Astrocyte (in vitro differentiated cells and primary cell): ENCODE measurements around the gene PRELID3B. TPM values are rescaled to one million over a fixed set of nuclear protein-coding genes. Genes with fewer than 3 reads are reported as not detected.

ENCODE experiments used
- DNase-seq: peaks from one replicate; pipeline ENCODE4 v3.0.0-alpha.2; 2010; ENCODE audit warnings: low read depth
- FAIRE-seq: peaks from 2 replicates; lab custom pipeline; 2011; peaks lifted over from hg19 to GRCh38; lab: Jason Lieb, UNC
- H2AFZ ChIP-seq: 2 replicates; pipeline ENCODE4 v1.6.0; 2012; ENCODE audit warnings: low read depth, low read length, inconsistent platforms
- H3K27ac ChIP-seq: 2 replicates; pipeline ENCODE4 v1.5.1; 2011; ENCODE audit warnings: low read depth, low read length, inconsistent platforms
- H3K27me3 ChIP-seq: 2 replicates; pipeline ENCODE4 v1.6.0; 2011; ENCODE audit warnings: low read length, inconsistent platforms; ENCODE audit not compliant: insufficient read depth
- H3K36me3 ChIP-seq: 2 replicates; pipeline ENCODE4 v1.5.1; 2011; ENCODE audit warnings: low read length, inconsistent platforms; ENCODE audit not compliant: insufficient read depth
- H3K4me1 ChIP-seq: 2 replicates; pipeline ENCODE4 v1.5.1; 2011; ENCODE audit warnings: low read length, inconsistent platforms; ENCODE audit not compliant: insufficient read depth
- H3K4me2 ChIP-seq: 2 replicates; pipeline ENCODE4 v1.6.0; 2012; ENCODE audit warnings: low read length, inconsistent platforms
- H3K4me3 ChIP-seq: 2 replicates; pipeline ENCODE4 v1.5.1; 2011; ENCODE audit warnings: low read depth, mild to moderate bottlenecking, low read length, inconsistent platforms; ENCODE audit not compliant: insufficient read depth
- H3K79me2 ChIP-seq: 2 replicates; pipeline ENCODE4 v1.6.0; 2012; ENCODE audit warnings: mild to moderate bottlenecking, low read length, inconsistent platforms; ENCODE audit not compliant: insufficient read depth
- H3K9ac ChIP-seq: 2 replicates; pipeline ENCODE4 v1.6.0; 2012; ENCODE audit warnings: mild to moderate bottlenecking, low read length, inconsistent platforms
- H3K9me3 ChIP-seq: 2 replicates; pipeline ENCODE4 v1.5.1; 2012; ENCODE audit warnings: low read depth, mild to moderate bottlenecking, low read length, inconsistent platforms; ENCODE audit not compliant: insufficient read depth
- H4K20me1 ChIP-seq: 2 replicates; pipeline ENCODE4 v1.6.0; 2012; ENCODE audit warnings: low read length, inconsistent platforms; ENCODE audit not compliant: insufficient read depth
- H3K27ac Mint-ChIP-seq: one replicate; pipeline ENCODE4 v1.8.0; 2021; ENCODE audit warnings: mild to moderate bottlenecking, mixed read lengths; ENCODE audit not compliant: unreplicated experiment
- H3K27me3 Mint-ChIP-seq: one replicate; pipeline ENCODE4 v1.8.0; 2021; ENCODE audit warnings: low read depth, mixed read lengths; ENCODE audit not compliant: unreplicated experiment
- H3K36me3 Mint-ChIP-seq: one replicate; pipeline ENCODE4 v1.8.0; 2021; ENCODE audit warnings: low read depth, mixed read lengths; ENCODE audit not compliant: unreplicated experiment
- H3K4me1 Mint-ChIP-seq: one replicate; pipeline ENCODE4 v1.8.0; 2021; ENCODE audit warnings: low read depth, mixed read lengths; ENCODE audit not compliant: unreplicated experiment
- H3K4me3 Mint-ChIP-seq: one replicate; pipeline ENCODE4 v1.8.0; 2021; ENCODE audit warnings: mild to moderate bottlenecking, moderate library complexity, mixed read lengths; ENCODE audit not compliant: unreplicated experiment
- H3K9me3 Mint-ChIP-seq: one replicate; pipeline ENCODE4 v1.8.0; 2021; ENCODE audit warnings: mild to moderate bottlenecking, mixed read lengths; ENCODE audit not compliant: unreplicated experiment
- CTCF ChIP-seq: IDR thresholded peaks from 2 replicates; pipeline ENCODE4 v1.5.1; 2011; ENCODE audit warnings: low read depth, mild to moderate bottlenecking, inconsistent platforms, low read length, moderate library complexity; ENCODE audit not compliant: insufficient read depth
- EZH2 ChIP-seq: IDR thresholded peaks from 2 replicates; pipeline ENCODE4 v1.6.1; 2012; ENCODE audit warnings: mild to moderate bottlenecking, low read length, inconsistent platforms; ENCODE audit not compliant: insufficient read depth
- total RNA-seq: library from RNA; stranded (reverse); gene quantifications from 2 replicates; pipeline ENCODE4 v1.2.1, GENCODE V29; 2021

The PRELID3B gene
- total RNA-seq, 1 donor from 2014 or later, result 68.8 TPM

- H3K4me3 Mint-ChIP-seq, result no peak overlapping the region
- no peak overlapping the region for H3K27ac Mint-ChIP-seq
- TF ChIP-seq CTCF, result no peak
- no peak for TF ChIP-seq EZH2
- Histone ChIP-seq H3K9ac (no peak overlapping the region), H3K36me3 (peaks cover 59% of the 10 kb centered on the region), H3K27ac (no peak overlapping the region), H3K4me3 (no peak overlapping the region), H2AFZ (no peak overlapping the region), H3K79me2 (peaks cover under 1% of the 10 kb centered on the region), H3K9me3 (no peaks in the 10 kb centered on the region), H3K4me1 (no peaks in the 10 kb centered on the region), H4K20me1 (peaks cover 7% of the 10 kb centered on the region), H3K4me2 (no peak overlapping the region), H3K27me3 (no peaks in the 10 kb centered on the region)
- FAIRE-seq (no peak), DNase-seq (no peak)
- peaks cover 9% of the 10 kb centered on the region for H3K36me3 Mint-ChIP-seq
- H3K4me1 Mint-ChIP-seq, result peaks cover 5% of the 10 kb centered on the region
- no peaks in the 10 kb centered on the region for H3K9me3 Mint-ChIP-seq
- no peaks in the 10 kb centered on the region for H3K27me3 Mint-ChIP-seq
Measured at GRCh38 chr20:58992911-58993310, 49.7 kb downstream of the PRELID3B start.

GRCh38 chr20:58991715-58992114 is 50.9 kb downstream of the PRELID3B start:
- Histone ChIP-seq H3K4me3 (no peak overlapping the region), H3K36me3 (peaks cover 62% of the 10 kb centered on the region), H3K9ac (no peak overlapping the region), H3K79me2 (peaks cover 4% of the 10 kb centered on the region), H2AFZ (no peak overlapping the region), H3K4me1 (no peaks in the 10 kb centered on the region), H3K27me3 (no peaks in the 10 kb centered on the region), H3K27ac (no peak overlapping the region), H3K9me3 (no peaks in the 10 kb centered on the region), H3K4me2 (no peak overlapping the region), H4K20me1 (peaks cover 15% of the 10 kb centered on the region)
- Mint-ChIP-seq H3K4me1 (peaks cover 5% of the 10 kb centered on the region), H3K36me3 (peaks cover 2% of the 10 kb centered on the region), H3K4me3 (no peak overlapping the region), H3K27ac (no peak overlapping the region), H3K9me3 (no peaks in the 10 kb centered on the region), H3K27me3 (no peaks in the 10 kb centered on the region)
- no peak for TF ChIP-seq CTCF
- TF ChIP-seq EZH2, result no peak
- DNase-seq (no peak), FAIRE-seq (no peak)

- H3K4me1 ChIP-seq, result no peaks in the 10 kb centered on the region
- H3K27me3 Mint-ChIP-seq, result no peaks in the 10 kb centered on the region
- FAIRE-seq (no peak), DNase-seq (no peak)
- H3K4me1 Mint-ChIP-seq, result peaks cover 3% of the 10 kb centered on the region
- H3K9ac ChIP-seq, result no peak overlapping the region
- peaks cover 12% of the 10 kb centered on the region for H3K79me2 ChIP-seq
- no peak overlapping the region for H3K4me3 ChIP-seq
- no peaks in the 10 kb centered on the region for H3K9me3 Mint-ChIP-seq
- H3K9me3 ChIP-seq, result no peaks in the 10 kb centered on the region
- H3K4me3 Mint-ChIP-seq, result no peak overlapping the region
- H3K27ac ChIP-seq, result no peak overlapping the region
- H3K27ac Mint-ChIP-seq, result no peak overlapping the region
- H3K36me3 ChIP-seq, result peaks cover 62% of the 10 kb centered on the region
- no peaks in the 10 kb centered on the region for H3K27me3 ChIP-seq
- TF ChIP-seq EZH2 (no peak), CTCF (no peak)
- no peak overlapping the region for H3K4me2 ChIP-seq
- peaks cover 24% of the 10 kb centered on the region for H4K20me1 ChIP-seq
- peaks cover 2% of the 10 kb centered on the region for H3K36me3 Mint-ChIP-seq
- H2AFZ ChIP-seq, result no peak overlapping the region
Measured at GRCh38 chr20:58990651-58991445, 51.7 kb downstream of the PRELID3B start.
